Nephron progenitor cell (in vitro differentiated cells): ENCODE results near the gene TARBP1.

Experiments used
- DNase-seq: peaks from one replicate; pipeline ENCODE4 v3.0.0; 2021
- H3K27ac Mint-ChIP-seq: 2 replicates; pipeline ENCODE4 v1.8.0; 2021; ENCODE audit warnings: mild to moderate bottlenecking, moderate library complexity, mixed read lengths
- H3K27me3 Mint-ChIP-seq: 2 replicates; pipeline ENCODE4 v1.8.0; 2021; ENCODE audit warnings: mild to moderate bottlenecking, low read depth, mixed read lengths; ENCODE audit not compliant: poor library complexity
- H3K36me3 Mint-ChIP-seq: 2 replicates; pipeline ENCODE4 v1.8.0; 2021; ENCODE audit warnings: low read depth, mixed read lengths
- H3K4me1 Mint-ChIP-seq: 2 replicates; pipeline ENCODE4 v1.8.0; 2021; ENCODE audit warnings: mixed read lengths
- H3K4me3 Mint-ChIP-seq: 2 replicates; pipeline ENCODE4 v1.8.0; 2021; ENCODE audit warnings: mild to moderate bottlenecking, moderate library complexity, mixed read lengths
- H3K9me3 Mint-ChIP-seq: 2 replicates; pipeline ENCODE4 v1.8.0; 2021; ENCODE audit warnings: mild to moderate bottlenecking, moderate library complexity, mixed read lengths
- CTCF ChIP-seq: fragments of 200-600 bp; sonication (generic); IDR thresholded peaks from 2 replicates; pipeline ENCODE4 v1.5.0; 2021; ENCODE audit warnings: antibody characterized with exemption

The TARBP1 gene

GRCh38 chr1:234502785-234503184, 23.8 kb upstream of the TARBP1 start:
- Mint-ChIP-seq H3K27ac (no peak overlapping the region), H3K4me3 (no peak overlapping the region), H3K4me1 (peaks cover 69% of the 10 kb centered on the region), H3K36me3 (peaks cover 11% of the 10 kb centered on the region), H3K27me3 (peaks cover 9% of the 10 kb centered on the region), H3K9me3 (peaks cover 13% of the 10 kb centered on the region)
- TF ChIP-seq CTCF = no peak
- no peak for DNase-seq

GRCh38 chr1:234500269-234500668, 21.3 kb upstream of the TARBP1 start:
- Mint-ChIP-seq H3K27me3 (peaks cover 9% of the 10 kb centered on the region), H3K27ac (no peak overlapping the region), H3K36me3 (peaks cover 6% of the 10 kb centered on the region), H3K9me3 (peaks cover 9% of the 10 kb centered on the region), H3K4me3 (no peak overlapping the region), H3K4me1 (peaks cover 54% of the 10 kb centered on the region)
- no peak for DNase-seq
- no peak for TF ChIP-seq CTCF

GRCh38 chr1:234499943-234500245, 20.9 kb upstream of the TARBP1 start:
- Mint-ChIP-seq H3K36me3 (peaks cover 6% of the 10 kb centered on the region), H3K4me3 (no peak overlapping the region), H3K27ac (no peak overlapping the region), H3K27me3 (peaks cover 9% of the 10 kb centered on the region), H3K4me1 (peaks cover 54% of the 10 kb centered on the region), H3K9me3 (peaks cover 9% of the 10 kb centered on the region)
- TF ChIP-seq CTCF = no peak
- DNase-seq = no peak

GRCh38 chr1:234499119-234499942, 20.4 kb upstream of the TARBP1 start:
- Mint-ChIP-seq H3K4me3 (no peak overlapping the region), H3K4me1 (peaks cover 48% of the 10 kb centered on the region), H3K27me3 (peaks cover 8% of the 10 kb centered on the region), H3K36me3 (peaks cover 3% of the 10 kb centered on the region), H3K27ac (peak overlapping the region; percentile 39), H3K9me3 (peaks cover 5% of the 10 kb centered on the region)
- peak; percentile 91 for DNase-seq
- TF ChIP-seq CTCF = peak; percentile 94

GRCh38 chr1:234498448-234499118, 19.6 kb upstream of the TARBP1 start:
- Mint-ChIP-seq H3K4me1 (peaks cover 47% of the 10 kb centered on the region), H3K27ac (no peak overlapping the region), H3K27me3 (peaks cover under 1% of the 10 kb centered on the region), H3K36me3 (no peaks in the 10 kb centered on the region), H3K9me3 (no peaks in the 10 kb centered on the region), H3K4me3 (no peak overlapping the region)
- DNase-seq = no peak
- no peak for TF ChIP-seq CTCF
